ENCODE results near the gene KRTAP6-1. TPM values are rescaled to one million over a fixed set of nuclear protein-coding genes. Genes with fewer than 3 reads are reported as not detected.

KRTAP6-1 gene
- total and polyA plus RNA-seq, 8 donors = not detected

GRCh38 chr21:30582870-30583269, 30.9 kb downstream of the KRTAP6-1 start:
- no peak for DNase-seq
- intact Hi-C loops (cut with DNase I) = no loop called here
- Histone ChIP-seq H3K27ac (no peak overlapping the region), H3K36me3 (no peaks in the 10 kb centered on the region), H3K27me3 (no peaks in the 10 kb centered on the region), H3K4me1 (no peaks in the 10 kb centered on the region), H3K9me3 (no peaks in the 10 kb centered on the region), H3K4me3 (no peak overlapping the region)
- ATAC-seq = no peak
- no peak for TF ChIP-seq CTCF (IDR thresholded peaks at IDR 0.05)

- intact Hi-C loops (cut with DNase I) = no loop called here
- H3K4me3 ChIP-seq = no peak overlapping the region
- H3K9me3 ChIP-seq = no peaks in the 10 kb centered on the region
- no peak for TF ChIP-seq CTCF (IDR thresholded peaks at IDR 0.05)
- no peaks in the 10 kb centered on the region for H3K36me3 ChIP-seq
- DNase-seq (no peak), ATAC-seq (no peak)
- H3K4me1 ChIP-seq = no peaks in the 10 kb centered on the region
- no peaks in the 10 kb centered on the region for H3K27me3 ChIP-seq
- no peak overlapping the region for H3K27ac ChIP-seq
These were observed 33.6 kb downstream of the KRTAP6-1 start for GRCh38 chr21:30580132-30580531.

GRCh38 chr21:30579346-30579745, 34.4 kb downstream of the KRTAP6-1 start:
- H3K36me3 ChIP-seq = no peaks in the 10 kb centered on the region
- H3K9me3 ChIP-seq = no peaks in the 10 kb centered on the region
- ATAC-seq (no peak), DNase-seq (no peak)
- H3K27me3 ChIP-seq = no peaks in the 10 kb centered on the region
- H3K27ac ChIP-seq = no peak overlapping the region
- H3K4me1 ChIP-seq = no peaks in the 10 kb centered on the region
- TF ChIP-seq CTCF (IDR thresholded peaks at IDR 0.05) = no peak
- intact Hi-C loops (cut with DNase I) = no loop called here
- H3K4me3 ChIP-seq = no peak overlapping the region

GRCh38 chr21:30577766-30578165, 36.0 kb downstream of the KRTAP6-1 start:
- Histone ChIP-seq H3K4me1 (no peaks in the 10 kb centered on the region), H3K27ac (no peak overlapping the region), H3K36me3 (no peaks in the 10 kb centered on the region), H3K4me3 (no peak overlapping the region), H3K27me3 (no peaks in the 10 kb centered on the region), H3K9me3 (no peaks in the 10 kb centered on the region)
- no peak for DNase-seq
- intact Hi-C loops (cut with DNase I) = no loop called here
- TF ChIP-seq CTCF (IDR thresholded peaks at IDR 0.05) = no peak
- no peak for ATAC-seq

GRCh38 chr21:30567617-30568016, 46.1 kb downstream of the KRTAP6-1 start:
- no peak for DNase-seq
- H3K27ac ChIP-seq = no peak overlapping the region

More at GRCh38 chr21:30567617-30568016, 46.1 kb downstream of the KRTAP6-1 start:
- intact Hi-C loops (cut with DNase I) = no loop called here
- no peak for TF ChIP-seq CTCF (IDR thresholded peaks at IDR 0.05)
- Histone ChIP-seq H3K27me3 (no peaks in the 10 kb centered on the region), H3K4me1 (no peaks in the 10 kb centered on the region), H3K9me3 (no peaks in the 10 kb centered on the region), H3K4me3 (no peak overlapping the region), H3K36me3 (no peaks in the 10 kb centered on the region)
- no peak for ATAC-seq
